ENCODE results near the gene GRK5.
A peak's percentile ranks its signal among the peaks of the same experiment; 100 is the strongest.

DNA sequence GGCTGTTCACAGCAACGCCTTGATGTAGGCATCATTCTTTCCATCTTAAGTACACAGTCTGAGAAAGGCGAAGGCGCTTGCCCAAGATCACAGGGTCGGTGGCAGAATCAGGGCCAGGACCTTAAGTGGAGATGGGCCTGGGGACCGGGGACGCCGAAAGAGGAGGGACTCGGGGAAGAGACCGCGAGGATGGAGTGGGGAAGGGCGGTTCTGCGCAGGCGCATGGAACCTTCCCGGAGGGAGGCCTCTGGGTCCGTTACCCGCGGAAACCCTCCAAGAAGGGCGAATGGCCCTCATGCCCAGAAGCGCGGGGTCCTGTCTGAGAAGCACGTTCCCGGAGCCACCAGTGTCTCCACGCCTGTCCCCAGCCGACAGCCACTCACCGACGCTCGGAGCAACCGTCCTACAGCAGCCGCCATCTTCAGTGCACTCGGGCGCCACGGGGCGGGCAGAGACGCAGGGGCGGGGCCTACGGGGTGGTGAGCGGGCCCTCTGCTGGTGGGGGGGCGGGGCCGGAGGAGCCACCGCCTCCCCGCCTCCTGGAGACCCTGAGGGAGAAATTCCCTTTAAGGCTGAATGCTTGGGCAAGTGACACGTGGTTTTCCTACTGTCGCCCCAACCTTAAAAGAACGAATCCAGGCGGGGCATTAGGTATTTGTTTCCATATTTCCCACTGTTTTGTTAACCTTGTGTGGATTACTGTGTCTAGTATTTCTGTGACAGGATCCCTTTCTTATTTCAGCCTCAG, 28.8 kb upstream of the GRK5 start, which contains the start of gene PRDX3:
- TF ChIP-seq, protein P1, sequence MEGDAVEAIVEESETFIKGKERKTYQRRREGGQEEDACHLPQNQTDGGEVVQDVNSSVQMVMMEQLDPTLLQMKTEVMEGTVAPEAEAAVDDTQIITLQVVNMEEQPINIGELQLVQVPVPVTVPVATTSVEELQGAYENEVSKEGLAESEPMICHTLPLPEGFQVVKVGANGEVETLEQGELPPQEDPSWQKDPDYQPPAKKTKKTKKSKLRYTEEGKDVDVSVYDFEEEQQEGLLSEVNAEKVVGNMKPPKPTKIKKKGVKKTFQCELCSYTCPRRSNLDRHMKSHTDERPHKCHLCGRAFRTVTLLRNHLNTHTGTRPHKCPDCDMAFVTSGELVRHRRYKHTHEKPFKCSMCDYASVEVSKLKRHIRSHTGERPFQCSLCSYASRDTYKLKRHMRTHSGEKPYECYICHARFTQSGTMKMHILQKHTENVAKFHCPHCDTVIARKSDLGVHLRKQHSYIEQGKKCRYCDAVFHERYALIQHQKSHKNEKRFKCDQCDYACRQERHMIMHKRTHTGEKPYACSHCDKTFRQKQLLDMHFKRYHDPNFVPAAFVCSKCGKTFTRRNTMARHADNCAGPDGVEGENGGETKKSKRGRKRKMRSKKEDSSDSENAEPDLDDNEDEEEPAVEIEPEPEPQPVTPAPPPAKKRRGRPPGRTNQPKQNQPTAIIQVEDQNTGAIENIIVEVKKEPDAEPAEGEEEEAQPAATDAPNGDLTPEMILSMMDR (IDR thresholded peaks at IDR 0.05 in 4 of 5, conservative IDR thresholded peaks at IDR 0.05 in 1 of 5): peak in 3 of 5 experiments; percentile 36 to 56 (median 50)
- peak; percentile 65 to 79 for TF ChIP-seq POLR2A (IDR thresholded peaks at IDR 0.05)
